ENCODE results near the gene HOXD12.

The HOXD12 gene

DNA sequence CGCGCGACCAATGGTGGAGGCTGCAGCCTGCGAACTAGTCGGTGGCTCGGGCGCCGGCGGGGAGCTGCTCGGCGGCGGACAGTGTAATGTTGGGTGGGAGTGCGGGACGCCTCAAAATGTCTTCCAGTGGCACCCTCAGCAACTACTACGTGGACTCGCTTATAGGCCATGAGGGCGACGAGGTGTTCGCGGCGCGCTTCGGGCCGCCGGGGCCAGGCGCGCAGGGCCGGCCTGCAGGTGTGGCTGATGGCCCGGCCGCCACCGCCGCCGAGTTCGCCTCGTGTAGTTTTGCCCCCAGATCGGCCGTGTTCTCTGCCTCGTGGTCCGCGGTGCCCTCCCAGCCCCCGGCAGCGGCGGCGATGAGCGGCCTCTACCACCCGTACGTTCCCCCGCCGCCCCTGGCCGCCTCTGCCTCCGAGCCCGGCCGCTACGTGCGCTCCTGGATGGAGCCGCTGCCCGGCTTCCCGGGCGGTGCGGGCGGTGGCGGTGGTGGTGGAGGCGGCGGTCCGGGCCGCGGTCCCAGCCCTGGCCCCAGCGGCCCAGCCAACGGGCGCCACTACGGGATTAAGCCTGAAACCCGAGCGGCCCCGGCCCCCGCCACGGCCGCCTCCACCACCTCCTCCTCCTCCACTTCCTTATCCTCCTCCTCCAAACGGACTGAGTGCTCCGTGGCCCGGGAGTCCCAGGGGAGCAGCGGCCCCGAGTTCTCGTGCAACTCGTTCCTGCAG lies 23.3 kb downstream of the HOXD12 start, which contains the start of gene HOXD9:
TSS of gene HOXD9 (plus strand) at position 37 of the 728 bp plus-strand sequence. CDS start at position 87, 50 bp downstream.
- DNase-seq, result no peak

- DNase-seq, result no peak
These were observed 24.0 kb downstream of the HOXD12 start for GRCh38 chr2:176123411-176124109.

- no peak for DNase-seq
These were observed 24.7 kb downstream of the HOXD12 start for GRCh38 chr2:176124110-176124946.

GRCh38 chr2:176124947-176125771 lies 25.6 kb downstream of the HOXD12 start:
- DNase-seq, result no peak

GRCh38 chr2:176125772-176126054 lies 26.1 kb downstream of the HOXD12 start:
- DNase-seq, result no peak

- peak; percentile 14 for DNase-seq
These were observed 27.6 kb downstream of the HOXD12 start for GRCh38 chr2:176126929-176127773.

- no peak for DNase-seq
These were observed 28.1 kb downstream of the HOXD12 start for GRCh38 chr2:176127774-176128072.

DNA sequence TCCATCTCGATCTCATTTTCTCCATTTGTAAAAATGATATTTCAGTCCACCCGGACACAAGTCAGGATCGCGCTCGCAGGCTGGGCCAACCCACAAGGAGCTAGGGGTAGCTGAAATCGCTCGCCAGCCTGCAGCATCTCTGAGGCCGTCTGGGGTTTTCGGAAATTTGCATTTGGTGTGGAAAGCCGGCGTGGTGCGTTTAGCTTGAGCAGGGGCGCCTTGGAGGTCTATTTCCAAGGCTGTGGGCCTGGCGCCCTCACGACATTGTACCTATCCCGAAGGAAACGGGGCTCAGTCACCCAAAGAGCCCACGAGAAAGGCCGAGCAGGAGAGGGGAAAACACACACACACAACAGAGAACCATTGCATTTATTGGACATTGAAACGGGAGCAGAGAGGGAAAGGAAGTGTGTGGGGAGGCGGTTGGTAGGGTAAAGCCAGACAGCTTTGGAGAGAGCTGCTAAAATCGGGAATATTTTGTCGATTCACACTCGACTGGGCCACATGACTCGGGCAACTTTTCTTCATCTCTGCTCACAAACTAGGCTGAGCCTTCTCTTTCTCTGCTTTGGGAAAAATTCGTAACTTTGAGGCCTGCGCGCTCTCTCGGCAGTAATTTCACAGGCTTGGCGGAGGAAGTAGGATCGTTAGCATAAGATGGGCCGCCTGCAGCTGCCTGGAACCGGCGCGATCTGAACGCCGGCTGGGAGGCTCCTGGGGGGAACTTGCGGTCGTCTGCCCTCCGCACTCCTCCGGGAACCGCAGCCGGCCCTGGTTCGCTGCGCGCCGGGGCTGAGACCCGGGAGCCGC lies 28.8 kb downstream of the HOXD12 start:
- no peak for DNase-seq

GRCh38 chr2:176128982-176129796 lies 29.6 kb downstream of the HOXD12 start, which contains the start of gene HOXD8:
Gene HOXD8, plus strand, starts transcription at chr2:176129705. Its CDS starts 662 bp downstream, at chr2:176130367.
- DNase-seq, result peak; percentile 47

DNA sequence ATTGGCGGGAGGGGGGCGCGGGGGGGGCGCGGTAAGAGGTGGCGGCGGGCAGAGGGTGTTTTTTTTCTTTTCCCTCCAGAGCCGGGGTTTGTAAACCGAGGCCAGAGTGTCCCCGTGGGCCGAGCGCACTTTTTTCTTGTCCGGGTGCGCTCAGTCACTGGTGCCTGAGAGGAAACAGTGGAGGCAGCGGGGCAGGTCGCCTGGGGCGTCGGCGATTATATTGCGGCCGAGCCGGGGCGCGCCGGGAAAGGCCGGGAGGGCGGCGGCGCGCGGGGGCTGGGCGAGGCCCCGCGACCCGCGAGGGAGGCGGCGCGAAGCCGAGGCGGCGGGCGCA lies 30.2 kb downstream of the HOXD12 start:
- no peak for DNase-seq

- no peak for DNase-seq
These were observed 30.8 kb downstream of the HOXD12 start for GRCh38 chr2:176130147-176130956.

GRCh38 chr2:176130957-176131847 lies 31.6 kb downstream of the HOXD12 start:
- DNase-seq, result no peak

GRCh38 chr2:176131848-176132158 lies 32.2 kb downstream of the HOXD12 start:
- DNase-seq, result no peak

- DNase-seq, result no peak
These were observed 32.9 kb downstream of the HOXD12 start for GRCh38 chr2:176132205-176133171.

DNA sequence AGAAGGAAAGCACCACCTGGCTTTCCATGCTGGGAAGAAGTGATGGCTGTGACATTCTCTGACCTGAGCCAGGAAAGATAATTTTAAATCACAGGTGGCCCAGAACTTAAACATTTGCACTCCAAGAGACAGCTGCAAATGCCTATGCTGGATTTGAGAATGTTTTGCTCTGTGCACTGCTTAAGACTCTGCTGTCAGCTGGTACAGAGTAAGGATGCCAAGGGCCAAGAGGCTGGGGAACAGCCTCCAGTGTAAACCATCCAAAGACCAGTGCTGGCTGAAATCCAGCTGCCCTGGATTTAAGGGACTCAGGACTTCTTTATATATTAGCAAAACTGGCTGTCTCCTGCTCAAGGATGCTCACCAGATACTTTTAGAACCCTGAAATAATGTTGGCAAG lies 33.8 kb downstream of the HOXD12 start:
- DNase-seq, result no peak

GRCh38 chr2:176134035-176134434 lies 34.4 kb downstream of the HOXD12 start:
- no peak for DNase-seq

DNA sequence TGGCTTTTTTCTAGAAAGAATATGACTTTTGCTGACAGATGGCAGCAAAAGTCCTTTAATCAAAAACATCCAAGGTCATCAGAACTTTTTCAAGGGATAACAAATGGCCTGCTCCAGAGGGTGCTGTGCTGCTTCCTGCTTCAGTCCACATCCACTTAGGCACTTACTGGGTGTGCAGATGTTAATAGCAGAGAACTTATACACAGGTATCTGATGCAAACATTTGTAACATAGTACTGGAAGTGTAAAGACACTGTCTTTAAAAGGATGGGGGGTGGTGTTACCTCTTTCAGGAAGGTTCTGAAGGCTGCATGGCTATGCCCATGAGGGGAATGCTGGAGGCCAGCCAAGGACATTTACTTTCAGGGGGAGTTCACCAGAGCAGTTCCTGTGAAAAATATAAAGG lies 35.4 kb downstream of the HOXD12 start:
- no peak for DNase-seq

Measured in NCI-H2081 treated with DMSO at 0.1 percent for 48 hours (cell line).